Tibial nerve (tissue), 3 donors: ENCODE data around the gene TDRKH.

Experiments
- CTCF ChIP-seq, 5 experiments: fragments of 200-600 bp in 3 of 5; fragments of 450-650 bp in 2 of 5; sonication (generic) in 3 of 5; IDR thresholded peaks; one replicate each; pipeline ENCODE4 v1.5.1; 2016 to 2019; ENCODE audit warnings: antibody characterized with exemption in 5 of 5, mild to moderate bottlenecking in 3 of 5, moderate library complexity in 2 of 5
- POLR2A ChIP-seq, 2 donors: fragments of 450-650 bp; IDR thresholded peaks; one replicate each; pipeline ENCODE4 v1.6.1; 2017; ENCODE audit warnings: antibody characterized with exemption in 2 of 2, mild to moderate bottlenecking in 2 of 2, moderate library complexity in 2 of 2

- no peak for TF ChIP-seq CTCF (IDR thresholded peaks at IDR 0.05)
- TF ChIP-seq POLR2A (IDR thresholded peaks at IDR 0.05): no peak
Observed at GRCh38 chr1:151773702-151774101, 16.6 kb downstream of the TDRKH start.
